HG02798 (cell line): ENCODE data around the gene MAP7.

Source experiments
- ATAC-seq: cut with Tn5 transposase; IDR thresholded peaks from one replicate; pipeline ENCODE4 v1.9.1; 2021; ENCODE audit warnings: mild to moderate bottlenecking; ENCODE audit not compliant: unreplicated experiment, poor library complexity

The MAP7 gene

DNA sequence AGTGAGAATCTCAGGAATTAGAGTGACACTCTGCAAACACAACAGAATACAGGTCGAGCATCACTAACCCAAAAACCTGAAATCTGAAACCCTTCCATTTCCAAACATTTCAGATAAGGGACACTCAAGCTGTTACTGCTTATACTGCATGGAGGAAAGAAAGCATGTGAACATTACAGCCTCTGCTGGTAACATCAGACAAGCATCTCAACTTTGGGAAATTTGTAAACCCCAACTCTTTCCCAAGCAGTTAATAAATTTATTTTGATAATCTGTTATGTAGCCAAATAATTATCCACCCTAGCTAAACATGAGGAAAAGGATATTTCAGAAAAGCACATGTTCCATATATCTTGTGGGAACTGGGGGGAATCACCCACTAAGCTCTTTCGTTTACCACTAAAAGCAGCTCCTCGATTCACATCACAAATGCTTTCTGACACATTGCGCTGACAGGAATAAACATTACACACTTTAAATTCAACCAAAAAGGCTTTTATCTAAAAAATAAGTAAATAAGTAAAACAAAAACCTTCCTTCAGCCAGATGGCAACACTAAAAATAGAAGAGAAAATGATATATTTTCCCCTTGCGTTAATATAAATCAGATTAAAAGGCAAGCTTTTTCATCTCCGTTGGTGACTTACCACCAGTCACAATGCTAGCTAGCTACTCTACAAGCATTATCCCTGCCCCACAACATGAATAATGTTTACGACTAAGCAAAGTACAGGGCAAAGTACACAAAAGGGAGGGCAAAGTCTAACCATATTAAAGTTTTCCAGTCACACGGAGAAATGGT lies 120.8 kb downstream of the MAP7 start:
- ATAC-seq = no peak

- ATAC-seq = no peak
Measured at GRCh38 chr6:136427378-136427717, 122.9 kb downstream of the MAP7 start.

- ATAC-seq = no peak
Measured at GRCh38 chr6:136426627-136427377, 123.4 kb downstream of the MAP7 start.

GRCh38 chr6:136425793-136426192 lies 124.4 kb downstream of the MAP7 start:
- ATAC-seq = no peak

GRCh38 chr6:136424901-136425300 lies 125.3 kb downstream of the MAP7 start:
- ATAC-seq = no peak

DNA sequence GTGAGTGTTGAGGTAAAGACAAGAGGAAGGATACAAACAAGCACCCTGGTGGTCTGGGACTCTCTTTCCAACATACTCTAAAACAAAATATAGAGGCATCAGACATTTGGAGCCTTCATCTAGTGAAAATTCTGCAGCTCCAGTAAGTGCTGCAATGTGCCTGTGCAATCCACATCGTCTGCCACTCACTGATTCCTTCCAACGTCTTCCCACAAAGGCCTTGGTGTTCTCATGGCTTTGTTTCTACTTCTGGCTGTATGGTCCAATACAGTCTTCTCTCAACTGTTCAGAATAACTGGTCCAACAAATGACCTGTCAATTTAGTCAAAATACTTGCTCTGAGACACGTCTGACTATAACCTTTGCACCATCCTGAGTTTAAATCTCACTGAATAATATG lies 125.8 kb downstream of the MAP7 start:
- no peak for ATAC-seq

- no peak for ATAC-seq
Measured at GRCh38 chr6:136421537-136422158, 128.6 kb downstream of the MAP7 start.

- no peak for ATAC-seq
Measured at GRCh38 chr6:136420853-136421252, 129.4 kb downstream of the MAP7 start.

- ATAC-seq = no peak
Measured at GRCh38 chr6:136415351-136416007, 134.7 kb downstream of the MAP7 start.

DNA sequence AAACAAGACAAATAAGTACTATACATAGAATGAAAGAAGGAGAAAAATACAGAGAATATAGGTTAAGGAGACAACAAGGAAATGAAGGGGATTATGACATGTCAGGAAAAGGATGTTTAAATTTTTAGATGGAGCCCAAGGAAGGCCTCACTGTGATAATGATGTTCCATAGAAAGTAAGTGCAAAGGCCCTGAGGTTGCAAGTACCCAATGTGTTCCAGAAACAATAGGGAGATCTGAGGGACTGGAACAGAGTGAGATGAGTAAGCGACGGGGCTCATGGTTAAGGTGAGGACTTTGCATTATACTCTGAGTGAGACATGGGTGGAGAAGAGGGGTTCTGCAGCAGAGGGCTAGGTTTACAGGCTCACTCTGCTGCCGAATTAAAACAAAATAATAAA lies 137.8 kb downstream of the MAP7 start:
- ATAC-seq = no peak

DNA sequence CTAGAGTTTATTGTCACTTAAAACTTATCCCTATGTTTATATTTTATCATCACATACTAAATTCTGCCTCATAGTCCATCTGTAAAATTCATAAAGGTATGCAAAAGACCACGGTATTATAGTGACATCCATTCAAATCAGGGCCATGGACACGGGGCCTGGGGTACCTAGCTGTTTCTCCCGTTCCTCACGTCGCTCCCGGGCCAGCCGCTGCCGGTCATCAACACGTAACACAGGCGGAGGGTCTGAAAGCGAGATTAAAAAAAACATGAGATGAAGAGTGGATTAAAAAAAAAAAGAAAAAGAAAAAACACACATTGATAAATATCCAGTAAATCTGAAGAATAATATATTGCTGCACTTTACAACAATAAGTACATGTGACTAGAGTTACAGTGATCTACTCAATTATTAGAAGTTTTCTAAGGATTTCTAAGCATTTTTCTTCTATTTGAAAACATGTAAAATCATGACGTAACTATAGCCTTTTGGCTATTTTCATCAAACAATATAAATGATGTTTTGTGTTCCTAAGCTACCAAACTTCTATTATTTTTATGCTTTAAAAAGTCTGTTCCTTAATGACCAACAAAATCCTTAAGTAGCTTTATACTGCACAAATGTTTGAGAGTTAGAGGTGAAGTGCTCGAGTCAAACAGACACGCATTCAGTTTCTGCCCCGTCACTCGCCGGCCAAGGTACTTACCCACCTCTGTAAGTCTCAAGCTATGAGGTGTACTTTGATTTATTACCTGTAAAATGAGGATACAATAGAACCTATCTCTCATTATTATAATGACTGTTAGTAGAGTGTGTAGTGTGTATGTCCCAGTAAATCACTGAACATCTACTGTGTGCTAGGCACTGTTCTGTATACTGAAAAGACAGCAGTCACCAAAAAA lies 138.5 kb downstream of the MAP7 start:
- no peak for ATAC-seq

- ATAC-seq = no peak
Measured at GRCh38 chr6:136411025-136411325, 139.2 kb downstream of the MAP7 start.

DNA sequence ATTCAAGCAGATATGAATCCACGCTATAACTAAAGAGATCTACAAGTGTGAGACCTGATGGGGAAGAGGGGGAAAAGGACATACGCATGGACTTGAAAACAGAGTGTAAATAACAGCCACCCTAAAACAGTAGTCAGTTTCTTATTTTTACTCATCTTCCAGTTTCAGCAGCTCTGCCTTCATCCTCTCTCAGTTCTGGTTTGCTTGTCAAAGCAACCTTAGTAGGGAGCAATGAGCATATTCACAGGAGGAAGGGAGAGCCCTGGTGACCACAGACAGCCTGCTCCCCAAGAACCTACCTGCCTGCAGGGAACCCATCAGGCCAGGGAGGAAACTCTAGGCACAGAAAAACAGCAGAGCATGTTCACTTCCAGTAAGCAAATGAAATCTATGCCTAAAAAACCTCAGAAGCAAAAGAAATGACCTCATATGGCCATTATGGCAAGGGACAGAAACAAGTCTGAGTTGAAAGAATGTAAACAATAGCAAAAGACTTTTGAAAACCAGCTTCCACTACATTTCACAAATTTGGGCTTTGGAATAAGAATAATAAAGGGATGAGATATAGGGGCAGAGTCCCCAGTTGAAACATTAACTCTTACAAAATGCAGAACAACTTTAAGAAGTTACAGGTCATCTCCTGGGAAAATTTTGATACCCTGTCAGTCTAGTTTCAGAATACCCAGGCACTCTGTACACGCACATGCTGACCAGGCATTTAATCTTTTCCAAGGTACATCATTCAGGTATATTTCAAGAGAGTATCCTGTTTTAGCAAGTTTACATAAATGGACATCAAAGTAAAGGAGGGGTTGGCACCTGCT lies 139.8 kb downstream of the MAP7 start:
- ATAC-seq = peak; percentile 66

DNA sequence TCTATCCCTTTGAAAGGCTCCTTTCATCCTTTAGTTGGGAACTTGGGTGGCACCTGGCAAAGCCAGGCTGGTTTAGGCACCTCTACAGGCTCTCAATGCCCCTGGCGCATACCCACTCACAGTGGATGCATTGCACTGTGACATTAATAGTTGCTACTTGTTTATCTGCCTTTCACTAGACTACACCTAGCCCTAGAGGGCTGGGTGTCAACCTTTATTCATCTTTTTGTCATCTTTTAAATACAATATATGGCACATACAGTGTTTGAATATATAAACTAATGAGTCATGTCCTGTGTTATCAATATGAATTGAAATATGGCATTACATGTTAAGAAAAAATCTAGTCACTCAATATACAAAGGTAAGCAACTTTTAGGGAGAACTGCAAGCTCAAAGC lies 140.6 kb downstream of the MAP7 start:
- no peak for ATAC-seq

DNA sequence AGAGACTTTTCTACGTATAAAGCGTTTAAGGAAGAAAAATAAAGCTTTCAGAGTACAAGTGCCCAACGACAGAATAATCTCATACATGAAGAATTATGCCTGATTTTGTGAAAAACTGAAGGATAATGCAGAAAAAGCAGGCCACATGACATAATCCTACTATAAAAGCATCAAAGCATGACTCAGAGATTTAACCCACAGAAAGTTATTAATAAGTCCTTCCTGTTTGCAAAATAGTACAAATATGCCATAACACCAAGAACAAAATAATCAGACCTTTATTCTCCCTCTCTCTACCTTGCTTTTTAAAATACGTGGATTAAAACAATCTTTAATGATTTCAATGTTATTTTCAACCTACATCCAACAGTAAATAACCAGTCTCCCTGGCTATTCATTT lies 142.0 kb downstream of the MAP7 start:
- ATAC-seq = no peak

GRCh38 chr6:136405420-136406029 lies 144.7 kb downstream of the MAP7 start:
- no peak for ATAC-seq

- no peak for ATAC-seq
Measured at GRCh38 chr6:136404627-136405419, 145.4 kb downstream of the MAP7 start.

- no peak for ATAC-seq
Measured at GRCh38 chr6:136404007-136404406, 146.2 kb downstream of the MAP7 start.
